HepG2 (cell line): ENCODE data around the gene GNMT. TPM values are rescaled to one million over a fixed set of nuclear protein-coding genes. Genes with fewer than 3 reads are reported as not detected.

Experiments
- CC2D1A ChIP-seq: sonication (generic); formaldehyde crosslinking; IDR thresholded peaks from 2 replicates; pipeline ENCODE4 v1.8.1; 2023; ENCODE audit warnings: mild to moderate bottlenecking, missing genetic modification reagents
- CTCF ChIP-seq: sonication (generic); formaldehyde crosslinking; IDR thresholded peaks from 2 replicates; pipeline ENCODE4 v1.5.0; 2020; ENCODE audit warnings: mild to moderate bottlenecking, missing genetic modification reagents, moderate library complexity
- DMAP1 ChIP-seq: IDR thresholded peaks from 2 replicates; pipeline ENCODE4 v1.6.1; 2016
- HDAC6 ChIP-seq: fragments of 200-600 bp; sonication (generic); IDR thresholded peaks from 2 replicates; pipeline ENCODE4 v1.7.0; 2017; ENCODE audit warnings: mild to moderate bottlenecking, antibody characterized with exemption, low read length, low read depth
- LBX2 ChIP-seq: sonication (generic); formaldehyde crosslinking; IDR thresholded peaks from 2 replicates; pipeline ENCODE4 v1.5.0; 2020; ENCODE audit warnings: missing genetic modification reagents, mild to moderate bottlenecking, borderline replicate concordance
- PAF1 ChIP-seq: IDR thresholded peaks from 2 replicates; pipeline ENCODE4 v1.6.1; 2016; ENCODE audit warnings: missing genetic modification reagents, missing compliant biosample characterization
- TCF12 ChIP-seq, 2 experiments: fragments of 450-650 bp in 1 of 2; sonication (generic) in 1 of 2; formaldehyde crosslinking in 1 of 2; IDR thresholded peaks; 2 replicates each; pipeline versions ENCODE4 v1.6.1 to v1.8.0; 2017 to 2022; ENCODE audit warnings: antibody characterized with exemption in 1 of 2, mild to moderate bottlenecking in 1 of 2, missing genetic modification reagents in 1 of 2, moderate library complexity in 1 of 2
- ZBTB8A ChIP-seq: sonication (generic); formaldehyde crosslinking; IDR thresholded peaks from 2 replicates; pipeline ENCODE4 v1.4.0; 2020; ENCODE audit warnings: mild to moderate bottlenecking, low read depth, missing genetic modification reagents, borderline replicate concordance
- ZNF230 ChIP-seq: sonication (generic); formaldehyde crosslinking; IDR thresholded peaks from 2 replicates; pipeline ENCODE4 v1.4.0; 2020; ENCODE audit warnings: mild to moderate bottlenecking, missing genetic modification reagents
- ZSCAN9 ChIP-seq: IDR thresholded peaks from 2 replicates; pipeline ENCODE4 v1.6.1; 2016; ENCODE audit warnings: borderline replicate concordance
- polyA plus RNA-seq, 8 experiments: library from polyadenylated mRNA; depleted of rRNA in 3 of 8; stranded (reverse) in 7 of 8; unstranded in 1 of 8; fragments of >200 nt; fragmentation: Illumina TruSeq in 4 of 8; extraction: Trizol in 4 of 8; gene quantifications; 2 replicates each; pipeline versions ENCODE4 v1.2.1 to v1.2.3, GENCODE V29; 2011 to 2016; ENCODE audit warnings: low read depth in 4 of 8, missing spikeins in 1 of 8, mixed read lengths in 1 of 8; ENCODE audit not compliant: insufficient read depth in 1 of 8
- total RNA-seq, 5 experiments: library from RNA; depleted of rRNA; stranded (reverse); fragments of >200 nt; fragmentation: Illumina TruSeq; extraction: Trizol; gene quantifications; 2 replicates each; pipeline ENCODE4 v1.2.3, GENCODE V29; 2016; ENCODE audit warnings: low read depth in 1 of 5
- TF ChIP-seq, protein P1 (sequence below): sonication (generic); formaldehyde crosslinking; IDR thresholded peaks from 2 replicates; pipeline ENCODE4 v1.5.1; 2020; ENCODE audit warnings: mild to moderate bottlenecking, missing genetic modification reagents
- TF ChIP-seq, protein P2 (sequence below): sonication (generic); formaldehyde crosslinking; IDR thresholded peaks from 2 replicates; pipeline ENCODE4 v1.5.0; 2020; ENCODE audit warnings: missing genetic modification reagents
- TF ChIP-seq, protein P3 (sequence below): sonication (generic); formaldehyde crosslinking; IDR thresholded peaks from 2 replicates; pipeline ENCODE4 v1.8.0; 2022; ENCODE audit warnings: missing genetic modification reagents, low read depth, mild to moderate bottlenecking, borderline replicate concordance
- TF ChIP-seq, protein P4 (sequence below): sonication (generic); formaldehyde crosslinking; IDR thresholded peaks from 2 replicates; pipeline ENCODE4 v1.8.1; 2022; ENCODE audit warnings: mild to moderate bottlenecking, missing genetic modification reagents
- TF ChIP-seq, protein P5 (sequence below): sonication (generic); formaldehyde crosslinking; IDR thresholded peaks from 2 replicates; pipeline ENCODE4 v1.4.0; 2020; ENCODE audit warnings: mild to moderate bottlenecking, missing genetic modification reagents, borderline replicate concordance
- TF ChIP-seq, protein P6 (sequence below): sonication (generic); formaldehyde crosslinking; IDR thresholded peaks from 2 replicates; pipeline ENCODE4 v1.9.0; 2022; ENCODE audit warnings: missing genetic modification reagents, mild to moderate bottlenecking, borderline replicate concordance

Gene GNMT
- total and polyA plus RNA-seq, 2 of the 13 experiments (the other 11 are each of a cell fraction or from before 2014, with no cell fraction given): 2.8 to 7.0 TPM

- TF ChIP-seq, protein P1, sequence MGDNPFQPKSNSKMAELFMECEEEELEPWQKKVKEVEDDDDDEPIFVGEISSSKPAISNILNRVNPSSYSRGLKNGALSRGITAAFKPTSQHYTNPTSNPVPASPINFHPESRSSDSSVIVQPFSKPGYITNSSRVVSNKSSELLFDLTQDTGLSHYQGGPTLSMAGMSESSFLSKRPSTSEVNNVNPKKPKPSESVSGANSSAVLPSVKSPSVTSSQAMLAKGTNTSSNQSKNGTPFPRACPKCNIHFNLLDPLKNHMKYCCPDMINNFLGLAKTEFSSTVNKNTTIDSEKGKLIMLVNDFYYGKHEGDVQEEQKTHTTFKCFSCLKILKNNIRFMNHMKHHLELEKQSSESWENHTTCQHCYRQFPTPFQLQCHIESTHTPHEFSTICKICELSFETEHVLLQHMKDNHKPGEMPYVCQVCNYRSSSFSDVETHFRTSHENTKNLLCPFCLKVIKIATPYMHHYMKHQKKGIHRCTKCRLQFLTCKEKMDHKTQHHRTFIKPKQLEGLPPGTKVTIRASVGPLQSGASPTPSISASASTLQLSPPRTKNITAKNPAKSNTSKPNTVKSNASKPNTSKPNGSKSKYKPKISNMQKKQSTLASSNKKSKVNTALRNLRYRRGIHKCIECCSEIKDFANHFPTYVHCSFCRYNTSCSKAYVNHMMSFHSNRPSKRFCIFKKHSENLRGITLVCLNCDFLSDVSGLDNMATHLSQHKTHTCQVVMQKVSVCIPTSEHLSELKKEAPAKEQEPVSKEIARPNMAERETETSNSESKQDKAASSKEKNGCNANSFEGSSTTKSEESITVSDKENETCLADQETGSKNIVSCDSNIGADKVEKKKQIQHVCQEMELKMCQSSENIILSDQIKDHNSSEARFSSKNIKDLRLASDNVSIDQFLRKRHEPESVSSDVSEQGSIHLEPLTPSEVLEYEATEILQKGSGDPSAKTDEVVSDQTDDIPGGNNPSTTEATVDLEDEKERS (CRISPR knock-in tag): peak; percentile 51; the same call in 1 of the 2 replicates
- TF ChIP-seq, protein P2, sequence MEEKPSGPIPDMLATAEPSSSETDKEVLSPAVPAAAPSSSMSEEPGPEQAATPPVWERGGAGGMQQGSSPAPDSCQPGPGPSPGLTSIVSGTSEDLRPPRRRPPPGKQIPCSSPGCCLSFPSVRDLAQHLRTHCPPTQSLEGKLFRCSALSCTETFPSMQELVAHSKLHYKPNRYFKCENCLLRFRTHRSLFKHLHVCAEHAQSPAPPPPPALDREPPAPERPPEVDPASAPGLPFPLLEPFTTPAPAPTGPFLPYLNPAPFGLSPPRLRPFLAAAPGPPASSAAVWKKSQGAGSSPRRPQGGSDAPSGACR (CRISPR knock-in tag): peak; percentile 98
- TF ChIP-seq PAF1 (CRISPR knock-in tag) (no peak), ZBTB8A (CRISPR knock-in tag) (no peak; the same call in 1 of the 2 replicates), LBX2 (peak; percentile 14; the same call in 1 of the 2 replicates), CC2D1A (CRISPR knock-in tag) (no peak), DMAP1 (CRISPR knock-in tag) (peak; percentile 95), HDAC6 (no peak), ZSCAN9 (CRISPR knock-in tag) (peak; percentile 92), ZNF230 (no peak; the same call in 1 of the 2 replicates), TCF12 (IDR thresholded peaks at IDR 0.05) (no peak), TCF12 (CRISPR knock-in tag; IDR thresholded peaks at IDR 0.05) (0 out of 2 replicates have a peak, but pooled peaks have one; percentile 15), CTCF (CRISPR knock-in tag) (peak; percentile 33; the same call in 1 of the 2 replicates)
- TF ChIP-seq, protein P3, sequence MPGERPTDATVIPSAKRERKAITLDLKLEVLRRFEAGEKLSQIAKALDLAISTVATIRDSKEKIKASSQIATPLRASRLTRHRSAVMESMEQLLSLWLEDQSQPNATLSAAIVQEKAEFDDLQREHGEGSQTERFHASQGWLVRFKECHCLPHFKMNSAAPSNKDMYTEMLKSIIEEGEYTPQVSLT (CRISPR knock-in tag): no peak
- TF ChIP-seq, protein P4, sequence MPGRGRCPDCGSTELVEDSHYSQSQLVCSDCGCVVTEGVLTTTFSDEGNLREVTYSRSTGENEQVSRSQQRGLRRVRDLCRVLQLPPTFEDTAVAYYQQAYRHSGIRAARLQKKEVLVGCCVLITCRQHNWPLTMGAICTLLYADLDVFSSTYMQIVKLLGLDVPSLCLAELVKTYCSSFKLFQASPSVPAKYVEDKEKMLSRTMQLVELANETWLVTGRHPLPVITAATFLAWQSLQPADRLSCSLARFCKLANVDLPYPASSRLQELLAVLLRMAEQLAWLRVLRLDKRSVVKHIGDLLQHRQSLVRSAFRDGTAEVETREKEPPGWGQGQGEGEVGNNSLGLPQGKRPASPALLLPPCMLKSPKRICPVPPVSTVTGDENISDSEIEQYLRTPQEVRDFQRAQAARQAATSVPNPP (CRISPR knock-in tag): peak; percentile 43; the same call in 1 of the 2 replicates
- TF ChIP-seq, protein P5, sequence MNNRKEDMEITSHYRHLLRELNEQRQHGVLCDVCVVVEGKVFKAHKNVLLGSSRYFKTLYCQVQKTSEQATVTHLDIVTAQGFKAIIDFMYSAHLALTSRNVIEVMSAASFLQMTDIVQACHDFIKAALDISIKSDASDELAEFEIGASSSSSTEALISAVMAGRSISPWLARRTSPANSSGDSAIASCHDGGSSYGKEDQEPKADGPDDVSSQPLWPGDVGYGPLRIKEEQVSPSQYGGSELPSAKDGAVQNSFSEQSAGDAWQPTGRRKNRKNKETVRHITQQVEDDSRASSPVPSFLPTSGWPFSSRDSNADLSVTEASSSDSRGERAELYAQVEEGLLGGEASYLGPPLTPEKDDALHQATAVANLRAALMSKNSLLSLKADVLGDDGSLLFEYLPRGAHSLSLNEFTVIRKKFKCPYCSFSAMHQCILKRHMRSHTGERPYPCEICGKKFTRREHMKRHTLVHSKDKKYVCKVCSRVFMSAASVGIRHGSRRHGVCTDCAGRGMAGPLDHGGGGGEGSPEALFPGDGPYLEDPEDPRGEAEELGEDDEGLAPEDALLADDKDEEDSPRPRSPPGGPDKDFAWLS (CRISPR knock-in tag): no peak
- TF ChIP-seq, protein P6, sequence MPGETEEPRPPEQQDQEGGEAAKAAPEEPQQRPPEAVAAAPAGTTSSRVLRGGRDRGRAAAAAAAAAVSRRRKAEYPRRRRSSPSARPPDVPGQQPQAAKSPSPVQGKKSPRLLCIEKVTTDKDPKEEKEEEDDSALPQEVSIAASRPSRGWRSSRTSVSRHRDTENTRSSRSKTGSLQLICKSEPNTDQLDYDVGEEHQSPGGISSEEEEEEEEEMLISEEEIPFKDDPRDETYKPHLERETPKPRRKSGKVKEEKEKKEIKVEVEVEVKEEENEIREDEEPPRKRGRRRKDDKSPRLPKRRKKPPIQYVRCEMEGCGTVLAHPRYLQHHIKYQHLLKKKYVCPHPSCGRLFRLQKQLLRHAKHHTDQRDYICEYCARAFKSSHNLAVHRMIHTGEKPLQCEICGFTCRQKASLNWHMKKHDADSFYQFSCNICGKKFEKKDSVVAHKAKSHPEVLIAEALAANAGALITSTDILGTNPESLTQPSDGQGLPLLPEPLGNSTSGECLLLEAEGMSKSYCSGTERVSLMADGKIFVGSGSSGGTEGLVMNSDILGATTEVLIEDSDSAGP (CRISPR knock-in tag): no peak; the same call in 1 of the 2 replicates
These were observed 18.4 kb downstream of the GNMT start, which contains the start of gene PEX6 (continued) for GRCh38 chr6:42978839-42979522.
